Neuronal stem cell (in vitro differentiated cells): ENCODE results near the gene FOXI1.

Experiments used
- DNase-seq: peaks from one replicate; pipeline ENCODE4 v3.0.0-alpha.2; 2013; ENCODE audit warnings: low spot score
- H2AFZ ChIP-seq: one replicate; pipeline ENCODE4 v1.6.1; 2013; ENCODE audit warnings: mild to moderate bottlenecking, low read length, inconsistent platforms
- H2AK5ac ChIP-seq: 2 replicates; pipeline ENCODE4 v1.6.1; 2013; ENCODE audit warnings: low read depth, mild to moderate bottlenecking, inconsistent platforms, low read length, moderate library complexity, mixed read lengths
- H2BK120ac ChIP-seq: 2 replicates; pipeline ENCODE4 v1.6.1; 2013; ENCODE audit warnings: low read depth, mild to moderate bottlenecking, inconsistent platforms, low read length, moderate library complexity, mixed read lengths
- H2BK12ac ChIP-seq: one replicate; pipeline ENCODE4 v1.6.1; 2013; ENCODE audit warnings: low read length, inconsistent platforms
- H2BK15ac ChIP-seq: 2 replicates; pipeline ENCODE4 v1.6.1; 2013; ENCODE audit warnings: mild to moderate bottlenecking, low read length, inconsistent platforms, mixed read lengths
- H2BK5ac ChIP-seq: one replicate; pipeline ENCODE4 v1.6.1; 2013; ENCODE audit warnings: inconsistent platforms, mild to moderate bottlenecking, low read length, moderate library complexity
- H3K14ac ChIP-seq: one replicate; pipeline ENCODE4 v1.6.1; 2013; ENCODE audit warnings: low read length, inconsistent platforms
- H3K18ac ChIP-seq: 2 replicates; pipeline ENCODE4 v1.6.1; 2013; ENCODE audit warnings: low read length, inconsistent platforms
- H3K23ac ChIP-seq: 2 replicates; pipeline ENCODE4 v1.6.1; 2013; ENCODE audit warnings: low read depth, mild to moderate bottlenecking, mixed read lengths, low read length, inconsistent platforms; ENCODE audit not compliant: poor library complexity
- H3K27ac ChIP-seq: replicated peaks from 3 replicates; pipeline ENCODE4 v1.5.1; 2013; ENCODE audit warnings: low read length, inconsistent platforms
- H3K27me3 ChIP-seq, 3 experiments: 2 replicates each; pipeline ENCODE4 v1.6.1; 2013; ENCODE audit warnings: low read length in 3 of 3, mild to moderate bottlenecking in 2 of 3, inconsistent platforms in 1 of 3, low read depth in 1 of 3, mixed read lengths in 1 of 3, moderate library complexity in 1 of 3; ENCODE audit not compliant: control insufficient read depth in 3 of 3, insufficient read depth in 3 of 3
- H3K36me3 ChIP-seq, 2 donors: replicated peaks in 1 of 2; 2 replicates each; pipeline ENCODE4 v1.6.1; 2013; ENCODE audit warnings: low read length in 2 of 2; ENCODE audit not compliant: control insufficient read depth in 2 of 2, insufficient read depth in 2 of 2
- H3K4ac ChIP-seq: 2 replicates; pipeline ENCODE4 v1.6.1; 2013; ENCODE audit warnings: inconsistent platforms, mild to moderate bottlenecking, low read length, moderate library complexity
- H3K4me1 ChIP-seq, 2 donors: 1 replicate in 1 of 2; 2 replicates in 1 of 2; pipeline ENCODE4 v1.6.1; 2013; ENCODE audit warnings: low read length in 2 of 2, low read depth in 1 of 2; ENCODE audit not compliant: control insufficient read depth in 2 of 2, insufficient read depth in 1 of 2
- H3K4me2 ChIP-seq: one replicate; pipeline ENCODE4 v1.6.1; 2013; ENCODE audit warnings: mild to moderate bottlenecking, low read length, inconsistent platforms; ENCODE audit not compliant: insufficient read depth, poor library complexity, severe bottlenecking
- H3K4me3 ChIP-seq, 2 donors: 2 replicates each; pipeline ENCODE4 v1.5.1; 2013; ENCODE audit warnings: low read length in 2 of 2, mild to moderate bottlenecking in 2 of 2, inconsistent platforms in 1 of 2, moderate library complexity in 1 of 2
- H3K79me1 ChIP-seq: one replicate; pipeline ENCODE4 v1.6.1; 2013; ENCODE audit warnings: low read depth, mild to moderate bottlenecking, inconsistent platforms, low read length, moderate library complexity
- H3K9ac ChIP-seq: one replicate; pipeline ENCODE4 v1.6.1; 2013; ENCODE audit warnings: mild to moderate bottlenecking, low read depth, low read length, inconsistent platforms; ENCODE audit not compliant: poor library complexity
- H3K9me3 ChIP-seq, 2 donors: replicated peaks in 1 of 2; 2 replicates each; pipeline versions ENCODE3 to v1.6.1; 2013; ENCODE audit warnings: low read length in 2 of 2, mild to moderate bottlenecking in 2 of 2, inconsistent platforms in 1 of 2, low read depth in 1 of 2, mixed read lengths in 1 of 2, moderate library complexity in 1 of 2; ENCODE audit not compliant: control insufficient read depth in 2 of 2, insufficient read depth in 1 of 2
- H4K8ac ChIP-seq: one replicate; pipeline ENCODE4 v1.6.1; 2013; ENCODE audit warnings: low read depth, mild to moderate bottlenecking, inconsistent platforms, low read length, moderate library complexity
- H4K91ac ChIP-seq: one replicate; pipeline ENCODE4 v1.6.1; 2013; ENCODE audit warnings: low read length, low read depth, mild to moderate bottlenecking, inconsistent platforms; ENCODE audit not compliant: poor library complexity
- WGBS, 2 donors: extraction: QIAGEN DNeasy Blood & Tissue Kit; methylation state at CpG; one replicate each; pipeline ENCODE4 v1.1.7; 2013; ENCODE audit warnings: missing lambda C conversion rate in 2 of 2, mixed read lengths in 1 of 2; ENCODE audit not compliant: insufficient read length in 2 of 2, insufficient replicate concordance in 1 of 2; ENCODE audit errors: extremely low coverage in 2 of 2; 5-methylcytosine and 5-hydroxymethylcytosine counted together

The FOXI1 gene

GRCh38 chr5:170145462-170145861 lies 39.8 kb downstream of the FOXI1 start:
- Histone ChIP-seq H3K27ac (no peak overlapping the region), H2AFZ (no peak overlapping the region), H4K8ac (no peak overlapping the region), H4K91ac (no peak overlapping the region), H2BK120ac (no peak overlapping the region), H2BK12ac (no peak overlapping the region), H2BK15ac (no peak overlapping the region), H3K9me3 (no peaks in the 10 kb centered on the region), H3K18ac (no peak overlapping the region), H3K4me2 (no peak overlapping the region), H3K79me1 (no peaks in the 10 kb centered on the region), H3K36me3 (no peaks in the 10 kb centered on the region), H3K4me1 (peaks cover 0 to 6% of the 10 kb centered on the region in 2 donors), H3K27me3 (no peaks in the 10 kb centered on the region), H3K4ac (no peak overlapping the region), H3K14ac (no peak overlapping the region), H3K9ac (no peak overlapping the region), H3K23ac (no peak overlapping the region), H2AK5ac (no peak overlapping the region), H3K4me3 (no peak overlapping the region), H2BK5ac (no peak overlapping the region)
- no CpG with 5 or more reads among the region's 4 CpGs for WGBS, 2 donors
- DNase-seq = no peak

- Histone ChIP-seq H3K9ac (no peak overlapping the region), H3K4me1 (peaks cover 0 to 6% of the 10 kb centered on the region in 2 donors), H3K79me1 (no peaks in the 10 kb centered on the region), H2BK120ac (no peak overlapping the region), H3K27me3 (no peaks in the 10 kb centered on the region), H2BK5ac (peak overlapping the region; percentile 14), H3K36me3 (no peaks in the 10 kb centered on the region), H3K4me2 (no peak overlapping the region), H3K18ac (no peak overlapping the region), H3K9me3 (no peaks in the 10 kb centered on the region), H3K14ac (no peak overlapping the region), H3K4ac (no peak overlapping the region), H2BK15ac (no peak overlapping the region), H2AFZ (no peak overlapping the region), H4K8ac (no peak overlapping the region), H3K23ac (no peak overlapping the region), H3K4me3 (peak overlapping the region in 1 of 2 donors; percentile 18), H2AK5ac (no peak overlapping the region), H2BK12ac (no peak overlapping the region), H3K27ac (no peak overlapping the region), H4K91ac (no peak overlapping the region)
- WGBS, 2 donors = no CpG with 5 or more reads among the region's 12 CpGs
- DNase-seq = no peak
Measured at GRCh38 chr5:170147051-170147752, 41.5 kb downstream of the FOXI1 start.

- Histone ChIP-seq H2BK12ac (no peak overlapping the region), H3K4ac (no peak overlapping the region), H2AK5ac (no peak overlapping the region), H3K27ac (no peak overlapping the region), H3K14ac (no peak overlapping the region), H3K9me3 (no peaks in the 10 kb centered on the region), H2BK5ac (no peak overlapping the region), H3K79me1 (no peaks in the 10 kb centered on the region), H4K91ac (no peak overlapping the region), H3K4me2 (no peak overlapping the region), H2BK15ac (no peak overlapping the region), H3K4me1 (peaks cover 0 to 6% of the 10 kb centered on the region in 2 donors), H3K36me3 (no peaks in the 10 kb centered on the region), H3K4me3 (no peak overlapping the region), H2BK120ac (no peak overlapping the region), H2AFZ (no peak overlapping the region), H3K23ac (no peak overlapping the region), H3K27me3 (no peaks in the 10 kb centered on the region), H3K9ac (no peak overlapping the region), H4K8ac (no peak overlapping the region), H3K18ac (no peak overlapping the region)
- WGBS, 2 donors = no CpG with 5 or more reads among the region's 4 CpGs
- DNase-seq = no peak
Measured at GRCh38 chr5:170147753-170148264, 42.1 kb downstream of the FOXI1 start.

- Histone ChIP-seq H2BK120ac (no peak overlapping the region), H3K9ac (no peak overlapping the region), H3K79me1 (no peaks in the 10 kb centered on the region), H3K4me3 (no peak overlapping the region), H2AK5ac (no peak overlapping the region), H2AFZ (no peak overlapping the region), H2BK5ac (no peak overlapping the region), H3K4ac (no peak overlapping the region), H3K23ac (no peak overlapping the region), H2BK12ac (no peak overlapping the region), H3K36me3 (no peaks in the 10 kb centered on the region), H3K9me3 (no peaks in the 10 kb centered on the region), H4K91ac (no peak overlapping the region), H2BK15ac (no peak overlapping the region), H3K27me3 (no peaks in the 10 kb centered on the region), H3K18ac (no peak overlapping the region), H3K4me1 (peaks cover 0 to 6% of the 10 kb centered on the region in 2 donors), H3K14ac (no peak overlapping the region), H3K27ac (no peak overlapping the region), H3K4me2 (no peak overlapping the region), H4K8ac (no peak overlapping the region)
- DNase-seq = no peak
- WGBS, 2 donors = no CpG with 5 or more reads among the region's 12 CpGs
Measured at GRCh38 chr5:170148430-170149205, 42.9 kb downstream of the FOXI1 start.
